GM19099 (cell line): Measurements from ENCODE around the gene AUH.

Experiments
- POLR2A ChIP-seq: IDR thresholded peaks from 3 replicates; pipeline ENCODE4 v1.6.1; 2011; ENCODE audit warnings: low read depth; ENCODE audit not compliant: insufficient read length; ENCODE audit errors: extremely low read depth

AUH gene

GRCh38 chr9:91328186-91328585 is 33.5 kb downstream of the AUH start:
- TF ChIP-seq POLR2A = no peak

- no peak for TF ChIP-seq POLR2A
These were observed 40.0 kb downstream of the AUH start for GRCh38 chr9:91321691-91322090.

- TF ChIP-seq POLR2A = no peak
These were observed 41.4 kb downstream of the AUH start for GRCh38 chr9:91320299-91320698.

GRCh38 chr9:91316093-91316492 is 45.6 kb downstream of the AUH start:
- no peak for TF ChIP-seq POLR2A

GRCh38 chr9:91315191-91315590 is 46.5 kb downstream of the AUH start:
- TF ChIP-seq POLR2A = no peak

- TF ChIP-seq POLR2A = no peak
These were observed 48.9 kb downstream of the AUH start for GRCh38 chr9:91312717-91313325.

GRCh38 chr9:91310037-91310436 is 51.7 kb downstream of the AUH start:
- no peak for TF ChIP-seq POLR2A

GRCh38 chr9:91308191-91308590 is 53.5 kb downstream of the AUH start:
- no peak for TF ChIP-seq POLR2A

- TF ChIP-seq POLR2A = no peak
These were observed 54.4 kb downstream of the AUH start for GRCh38 chr9:91307279-91307678.

- TF ChIP-seq POLR2A = no peak
These were observed 55.5 kb downstream of the AUH start for GRCh38 chr9:91306296-91306630.

- no peak for TF ChIP-seq POLR2A
These were observed 56.0 kb downstream of the AUH start for GRCh38 chr9:91305596-91306295.

GRCh38 chr9:91303741-91304415 is 57.8 kb downstream of the AUH start:
- TF ChIP-seq POLR2A = no peak

- no peak for TF ChIP-seq POLR2A
These were observed 58.9 kb downstream of the AUH start for GRCh38 chr9:91302831-91303230.

- TF ChIP-seq POLR2A = no peak
These were observed 60.6 kb downstream of the AUH start for GRCh38 chr9:91301161-91301560.

- TF ChIP-seq POLR2A = no peak
These were observed 63.4 kb downstream of the AUH start for GRCh38 chr9:91298311-91298710.

GRCh38 chr9:91297306-91297705 is 64.4 kb downstream of the AUH start:
- no peak for TF ChIP-seq POLR2A

GRCh38 chr9:91296354-91296753 is 65.4 kb downstream of the AUH start:
- TF ChIP-seq POLR2A = no peak

GRCh38 chr9:91295357-91295756 is 66.4 kb downstream of the AUH start:
- TF ChIP-seq POLR2A = no peak
